ENCODE measurements around the gene MYO5C.
"Not testable (repeated sequence)": the region's sequence is repeated elsewhere in the genome, so short reads cannot be mapped to it uniquely, and the experiment has no call there.

Gene MYO5C

DNA sequence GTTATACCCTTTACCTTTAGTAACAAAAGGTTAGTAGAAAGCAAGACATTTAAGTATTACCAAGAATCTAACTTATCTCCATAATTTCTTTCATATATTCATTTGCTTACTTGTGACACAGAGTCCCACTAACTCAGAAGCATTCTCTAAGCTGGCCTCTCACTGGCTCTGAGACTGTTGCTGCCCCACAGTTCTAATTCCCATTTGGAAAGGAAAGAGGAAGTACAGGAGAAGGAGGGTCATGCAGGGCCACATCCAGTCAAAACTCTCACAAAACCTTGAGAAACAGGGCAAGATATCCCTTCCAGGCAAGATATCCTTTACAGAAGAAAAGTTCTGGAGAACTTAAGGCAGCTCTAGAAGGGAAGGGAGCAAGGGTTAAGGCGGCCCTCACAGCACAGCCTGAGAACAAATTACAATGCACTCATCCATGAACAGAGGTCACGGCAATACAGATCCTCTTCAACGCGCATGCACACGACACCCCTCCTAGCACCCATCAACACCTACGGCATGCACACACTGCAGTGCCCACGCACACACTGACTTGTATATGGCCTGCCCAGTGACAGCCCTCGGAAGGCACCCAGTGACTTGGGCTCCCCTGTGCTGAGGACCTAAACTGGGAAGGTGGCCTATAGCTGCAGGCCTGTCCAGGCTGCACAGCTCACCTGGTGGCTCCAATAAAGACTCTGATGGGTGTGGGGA lies 13.0 kb upstream of the MYO5C start:
- DNase-seq (ENCODE audit: low read depth), result no peak

DNA sequence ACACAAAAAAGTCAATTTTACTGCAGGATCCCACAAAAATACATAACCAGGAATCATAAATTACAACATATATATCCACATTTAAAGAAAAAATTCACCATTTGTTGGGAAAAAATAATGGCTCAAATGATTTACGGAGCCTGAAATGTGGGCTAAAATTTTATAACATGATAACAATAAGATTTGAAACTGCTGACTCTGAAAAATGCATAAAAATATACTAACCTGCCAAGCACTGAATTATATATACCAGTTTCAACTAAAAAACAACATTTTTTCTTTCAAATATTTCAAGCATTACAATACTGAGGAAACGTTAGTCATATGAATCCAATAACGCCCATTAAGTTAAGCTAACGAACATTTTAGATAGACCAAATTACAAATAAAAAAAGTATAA lies 12.2 kb upstream of the MYO5C start:
- DNase-seq (ENCODE audit: low read depth), result no peak

DNA sequence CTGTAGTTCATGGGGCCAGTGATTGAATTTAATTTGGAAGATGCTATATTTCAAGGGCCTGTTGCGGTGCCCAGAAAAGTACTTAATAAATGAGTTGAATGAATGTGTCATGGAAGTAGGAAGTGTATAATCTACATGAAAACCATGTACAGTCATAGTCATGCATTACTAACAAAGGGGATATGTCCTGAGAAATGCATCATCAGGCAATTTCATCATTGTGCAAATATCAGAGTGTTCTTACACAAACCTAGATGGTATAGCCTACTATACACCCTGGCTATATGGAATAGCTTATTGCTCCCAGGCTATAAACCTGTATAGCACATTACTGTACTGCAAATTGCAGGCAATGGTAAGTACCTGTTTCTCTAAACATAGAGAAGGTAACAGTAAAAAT lies 10.7 kb upstream of the MYO5C start:
- DNase-seq (ENCODE audit: low read depth), result no peak

DNA sequence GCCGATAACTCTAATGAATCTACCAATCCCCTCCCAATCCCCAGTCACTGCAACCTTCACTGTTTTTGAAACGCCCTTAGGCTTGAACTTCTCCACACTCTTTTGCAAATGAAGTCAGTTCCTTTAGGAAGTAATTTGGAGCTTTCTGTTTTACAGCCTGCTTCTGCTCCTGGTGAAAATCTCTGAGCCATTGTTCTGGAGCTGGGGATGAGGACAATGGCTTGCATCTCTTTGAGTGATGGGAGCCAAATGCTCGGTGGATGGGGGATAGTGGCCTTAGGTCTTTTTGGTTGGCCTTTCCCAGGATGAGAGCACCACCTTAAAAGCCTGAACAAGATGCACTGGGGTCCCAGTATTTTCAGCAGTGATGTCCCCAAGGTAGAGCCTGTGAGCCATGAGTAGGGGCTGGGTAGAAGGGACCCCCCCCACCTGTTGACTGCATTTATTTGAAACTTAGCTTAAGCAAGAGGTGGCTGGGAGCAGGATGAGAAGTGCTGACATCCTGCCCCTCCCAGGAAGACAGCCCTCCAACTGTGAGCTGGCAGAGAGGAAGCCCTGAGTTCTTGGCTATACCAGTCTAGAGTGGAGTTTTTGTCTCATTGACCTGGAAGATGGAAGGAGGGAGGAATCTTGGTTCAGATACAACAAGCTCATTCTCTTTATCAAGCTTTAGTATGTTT lies 7.6 kb upstream of the MYO5C start:
- DNase-seq (ENCODE audit: low read depth), result no peak

DNA sequence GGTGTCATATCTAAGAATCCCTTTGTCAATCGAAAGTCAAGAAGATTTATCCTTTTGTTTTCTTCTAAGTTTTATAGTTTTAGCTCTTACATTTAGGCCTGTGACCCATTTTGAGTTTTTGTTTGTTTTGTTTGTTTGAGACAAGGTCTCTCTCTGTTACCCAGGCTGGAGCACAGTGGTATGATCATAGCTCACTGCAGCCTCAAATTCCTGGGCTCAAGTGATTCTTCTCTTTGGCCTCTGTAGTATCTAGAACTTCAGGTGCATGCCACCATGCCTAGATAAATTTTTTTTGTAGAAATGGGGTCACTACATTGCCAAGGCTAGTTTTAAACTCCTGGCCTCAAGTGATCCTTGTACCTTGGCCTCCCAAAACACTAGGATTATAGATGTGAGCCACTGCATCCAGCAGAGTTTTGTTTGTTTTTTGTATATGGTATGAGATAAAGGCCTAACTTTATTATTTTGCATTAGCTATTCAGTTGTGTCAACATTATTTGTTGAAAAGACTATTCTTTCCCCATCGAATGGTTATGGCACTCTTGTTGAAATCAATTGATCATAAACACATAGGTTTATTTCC lies 5.8 kb upstream of the MYO5C start:
- DNase-seq (ENCODE audit: low read depth), result no peak

DNA sequence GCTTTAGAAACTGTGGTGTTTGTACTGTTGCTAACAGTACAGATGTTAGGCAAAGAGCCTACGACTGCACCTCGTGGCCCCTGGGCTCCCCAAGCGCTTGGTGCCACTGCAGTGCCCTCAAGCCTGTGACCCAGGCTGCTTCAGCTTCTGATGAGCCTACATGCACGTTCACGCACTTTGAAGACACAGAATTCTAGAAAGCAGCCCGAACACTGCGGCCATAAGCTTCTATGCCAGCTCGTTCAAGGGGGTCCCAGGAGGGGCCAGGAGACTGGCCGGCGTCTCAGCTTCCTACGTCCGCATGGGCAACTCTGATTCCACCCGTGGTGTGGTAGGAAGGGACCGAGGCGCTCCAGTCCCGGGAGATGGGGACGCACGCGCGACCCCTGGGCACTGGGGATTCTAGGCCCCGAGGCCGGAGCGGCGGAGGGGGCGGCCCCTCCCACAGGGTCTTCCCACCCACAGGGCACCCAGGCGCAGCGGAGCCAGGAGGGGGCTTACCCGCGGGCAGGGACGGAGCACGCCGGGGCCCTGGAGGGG lies 653 bp downstream of the MYO5C start:
- DNase-seq (ENCODE audit: low read depth), result no peak

DNA sequence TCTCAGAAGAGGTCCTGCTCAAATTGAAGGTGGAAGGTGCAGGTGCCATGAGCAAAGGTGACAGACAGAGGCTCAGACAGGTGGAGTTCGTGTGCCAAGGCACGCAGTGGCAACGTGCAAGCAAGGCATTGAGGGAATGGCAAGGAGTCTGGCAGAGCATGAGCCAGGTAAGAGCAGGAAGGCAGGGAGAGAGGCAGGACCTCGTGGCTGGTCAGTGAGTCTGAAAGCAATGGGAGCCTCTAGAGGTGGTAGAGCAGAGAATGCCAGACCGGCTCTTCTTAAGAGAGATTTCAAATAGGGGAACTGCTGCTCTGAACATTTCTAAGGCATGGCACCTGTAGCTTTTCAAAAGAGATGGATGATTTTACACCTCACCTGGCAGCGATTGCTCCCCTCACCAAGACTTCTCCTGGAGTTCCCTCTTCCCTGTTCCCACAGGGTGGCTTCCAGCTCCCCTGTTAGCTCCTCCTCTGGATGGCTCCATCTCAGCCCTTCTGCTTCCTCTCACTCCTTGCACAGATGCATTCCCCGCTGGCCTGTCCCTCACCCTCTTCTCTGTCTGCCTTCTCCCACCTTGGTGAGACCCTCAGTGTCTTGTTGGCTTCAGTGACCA lies 2.7 kb downstream of the MYO5C start:
- DNase-seq (ENCODE audit: low read depth), result no peak

DNA sequence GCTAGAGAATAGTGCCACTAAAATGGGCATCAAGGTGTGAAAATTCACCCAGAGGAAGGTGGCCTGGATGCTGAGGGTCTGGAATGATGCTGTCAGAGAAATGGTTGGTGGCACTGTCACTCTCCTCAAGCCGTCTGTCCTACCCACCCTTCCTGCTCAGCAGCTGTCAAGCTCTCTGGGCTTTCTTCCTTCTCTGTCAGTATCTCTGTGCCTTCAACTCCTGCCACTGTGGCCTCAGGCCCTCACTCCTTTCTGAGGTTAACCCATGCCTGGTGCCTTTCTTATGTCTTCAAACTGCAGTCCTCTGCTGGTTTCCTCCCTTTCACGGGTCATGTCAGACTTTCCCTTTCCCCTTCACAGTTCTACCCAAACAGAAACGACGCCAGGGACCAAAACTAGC lies 4.4 kb downstream of the MYO5C start:
- DNase-seq (ENCODE audit: low read depth), result no peak

DNA sequence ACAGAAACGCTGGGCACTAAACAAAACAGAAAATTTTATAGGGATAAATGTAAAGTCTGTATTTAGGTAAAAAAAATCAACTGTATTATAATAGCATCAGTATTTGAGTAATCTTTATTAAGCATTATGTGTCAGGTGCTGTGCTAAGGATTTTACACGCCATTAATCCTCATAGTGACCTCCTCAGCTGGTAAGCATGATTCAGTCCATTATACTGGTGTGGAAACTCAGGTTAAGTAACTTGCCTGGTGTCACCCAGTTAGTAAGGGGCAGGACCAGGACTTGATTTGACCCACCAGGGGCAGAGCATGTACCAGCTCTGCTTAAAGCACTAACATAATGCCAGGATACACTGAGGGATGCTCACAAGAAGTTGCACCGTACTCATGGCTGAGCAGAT lies 4.8 kb downstream of the MYO5C start:
- no peak for DNase-seq (ENCODE audit: low read depth)

DNA sequence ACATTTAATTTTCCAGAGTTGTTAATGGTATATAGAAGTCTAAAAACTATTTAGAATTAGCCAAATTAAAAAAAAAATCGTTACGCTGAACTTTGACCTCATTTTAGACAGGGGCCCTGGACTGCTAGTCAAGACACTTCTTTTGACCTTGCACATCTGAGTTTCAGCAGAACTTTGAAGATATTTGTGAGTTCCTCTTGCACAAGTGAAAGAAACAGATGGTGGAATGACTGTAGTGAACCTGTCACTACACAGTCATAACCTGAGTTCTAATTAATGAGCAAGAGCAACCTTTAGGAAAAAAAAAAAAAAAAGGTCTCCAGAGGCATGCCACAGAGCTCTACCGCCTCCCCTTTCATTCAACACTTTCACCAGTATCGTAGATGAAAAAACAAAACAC lies 5.3 kb downstream of the MYO5C start:
- DNase-seq (ENCODE audit: low read depth), result no peak

DNA sequence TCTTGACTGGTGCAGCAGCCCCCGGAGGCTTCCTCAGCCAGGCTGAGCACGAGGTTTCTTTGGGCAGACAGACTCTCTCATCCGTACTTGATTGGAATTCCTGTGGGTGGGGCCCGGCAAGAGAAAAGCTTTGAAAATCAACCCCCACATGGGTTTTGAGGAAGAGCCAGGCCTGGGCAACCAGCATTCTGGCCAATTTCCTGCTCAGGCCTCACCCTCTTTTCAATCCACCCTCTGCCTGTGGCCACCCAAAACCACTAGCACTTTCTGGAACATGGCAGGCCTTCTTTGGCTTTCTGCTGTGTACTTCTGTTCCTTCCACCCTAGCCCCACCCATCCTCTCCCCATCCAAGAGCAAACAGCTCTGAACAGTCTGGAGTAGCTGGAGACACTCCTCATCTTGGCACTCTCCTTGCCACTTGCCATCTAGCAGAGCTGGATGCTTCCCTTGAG lies 5.9 kb downstream of the MYO5C start:
- no peak for DNase-seq (ENCODE audit: low read depth)

DNA sequence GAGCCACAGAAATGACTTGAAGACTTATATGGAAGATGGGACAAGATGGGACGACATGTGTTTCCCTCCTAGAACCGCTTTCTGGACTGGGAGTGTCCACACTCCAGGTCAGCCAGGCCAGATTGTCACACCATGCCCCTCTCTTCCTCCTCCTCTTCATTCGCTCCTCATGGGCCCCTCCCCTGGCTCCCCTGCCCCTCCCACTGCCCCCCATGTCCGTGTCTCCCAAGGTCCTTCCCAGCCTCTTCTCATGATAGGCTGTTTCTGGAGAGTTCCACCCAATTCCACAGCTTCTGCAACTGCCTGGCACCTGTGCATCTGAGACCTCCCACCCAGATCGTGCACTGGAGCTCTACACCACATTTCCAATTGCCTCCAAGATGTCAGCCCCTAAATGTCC lies 6.6 kb downstream of the MYO5C start:
- no peak for DNase-seq (ENCODE audit: low read depth)

DNA sequence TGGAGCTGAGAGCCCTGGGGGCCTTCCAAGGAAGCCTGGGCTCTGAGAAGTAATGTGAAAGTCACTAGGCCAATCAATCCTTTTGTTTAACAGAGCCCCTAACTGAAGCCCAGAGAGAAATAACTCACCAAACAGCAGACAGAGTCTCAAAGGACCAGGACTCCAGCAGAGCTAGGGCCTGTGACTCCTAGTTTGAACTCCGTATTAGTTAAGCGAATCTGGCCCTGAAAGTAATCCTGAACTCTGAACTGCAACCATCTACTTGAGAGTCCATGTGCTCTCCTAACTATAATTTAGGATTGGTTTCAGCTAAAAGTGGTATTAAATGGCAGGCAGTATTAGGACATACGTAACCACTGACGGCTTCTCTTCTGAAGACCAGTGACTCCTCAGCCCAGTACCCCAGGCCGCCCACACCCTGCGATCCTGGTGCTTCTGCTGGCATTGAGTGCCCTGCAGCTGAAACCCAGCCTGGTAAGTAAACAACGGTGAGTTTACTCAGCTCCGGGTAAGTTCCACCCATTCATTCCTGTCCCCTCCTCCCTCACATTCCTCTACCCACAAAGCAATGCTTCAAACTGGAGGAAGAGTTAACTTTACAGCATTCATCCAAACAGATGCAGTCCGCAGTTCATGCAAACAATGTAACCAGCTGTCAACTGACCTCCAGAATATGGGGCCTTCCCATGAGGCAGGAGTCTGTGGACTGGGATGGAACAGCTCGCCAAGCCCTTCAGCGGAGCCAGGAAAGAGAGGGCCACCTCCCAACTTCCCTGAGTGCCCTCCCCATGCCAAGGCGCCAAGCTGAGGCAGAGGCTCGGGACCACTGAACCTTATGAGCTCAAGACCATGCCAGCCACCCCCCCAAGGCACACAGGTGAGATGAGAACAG lies 7.3 kb downstream of the MYO5C start:
- no peak for DNase-seq (ENCODE audit: low read depth)

DNA sequence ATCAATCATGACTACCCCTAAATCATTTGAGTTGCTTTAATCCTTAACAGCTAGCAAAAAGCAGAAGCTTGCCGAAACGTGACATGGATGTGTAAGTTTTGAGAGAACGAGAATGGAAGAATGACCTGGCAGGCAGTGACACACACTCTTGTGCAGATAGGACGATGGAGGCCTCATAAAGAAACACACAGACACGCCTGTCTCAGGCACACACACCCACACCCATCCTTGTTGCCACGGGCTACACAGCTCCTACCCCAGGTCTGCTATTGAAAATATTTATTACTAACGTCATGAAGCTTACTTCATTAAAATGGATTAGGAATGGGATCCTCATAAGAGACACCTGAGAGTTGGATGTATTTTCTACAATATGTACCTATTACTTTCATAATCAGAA lies 8.5 kb downstream of the MYO5C start:
- DNase-seq (ENCODE audit: low read depth), result no peak

DNA sequence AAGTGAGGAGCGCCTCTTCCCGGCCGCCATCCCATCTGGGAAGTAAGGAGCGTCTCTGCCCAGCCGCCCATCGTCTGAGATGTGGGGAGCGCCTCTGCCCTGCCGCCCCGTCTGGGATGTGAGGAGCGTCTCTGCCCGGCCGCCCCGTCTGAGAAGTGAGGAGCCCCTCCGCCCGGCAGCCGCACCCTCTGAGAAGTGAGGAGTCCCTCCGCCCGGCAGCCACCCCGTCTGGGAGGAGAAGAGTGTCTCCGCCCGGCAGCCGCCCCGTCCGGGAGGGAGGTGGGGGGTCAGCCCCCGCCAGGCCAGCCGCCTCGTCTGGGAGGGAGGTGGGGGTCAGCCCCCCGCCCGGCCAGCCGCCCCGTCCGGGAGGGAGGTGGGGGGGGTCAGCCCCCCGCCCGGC lies 9.7 kb downstream of the MYO5C start:
- DNase-seq (ENCODE audit: low read depth), result not testable (repeated sequence)

DNA sequence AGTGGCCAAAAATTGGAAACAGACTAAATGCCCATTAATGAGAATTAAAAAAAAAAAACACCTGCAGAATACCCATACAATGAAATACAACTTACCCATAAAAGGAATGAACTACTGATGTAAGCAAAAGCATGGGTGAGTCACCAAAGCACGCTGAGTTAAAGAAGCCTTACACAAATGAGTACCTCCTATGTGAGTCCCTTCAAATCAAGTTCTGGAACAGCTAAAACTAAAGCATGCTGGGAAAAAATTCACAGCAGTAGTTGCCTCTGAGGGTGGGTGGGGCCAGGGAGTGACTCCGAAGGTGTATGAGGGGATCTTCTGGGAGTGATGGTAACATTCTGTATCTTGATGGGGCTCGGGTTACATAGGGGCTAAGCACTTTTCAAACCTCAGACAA lies 11.4 kb downstream of the MYO5C start:
- DNase-seq (ENCODE audit: low read depth), result no peak

DNA sequence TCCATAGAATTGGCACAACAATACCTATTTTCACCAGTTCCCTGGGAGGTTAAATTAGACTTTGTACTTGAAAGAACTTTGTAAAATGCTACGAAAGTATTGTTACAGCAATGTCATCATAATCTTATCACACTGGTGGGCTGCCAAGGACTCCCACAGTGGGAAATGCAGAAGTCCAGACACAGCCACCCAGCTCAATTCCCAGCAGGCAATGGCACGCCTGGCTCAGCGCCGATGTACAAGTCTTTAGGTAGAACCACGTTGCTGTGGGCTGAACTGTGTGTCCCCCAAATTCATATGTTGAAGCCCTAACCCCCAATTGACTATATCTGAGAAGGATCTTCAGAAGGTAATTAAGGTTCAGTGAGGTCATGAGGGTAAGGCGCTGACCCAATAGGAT lies 12.3 kb downstream of the MYO5C start:
- no peak for DNase-seq (ENCODE audit: low read depth)

DNA sequence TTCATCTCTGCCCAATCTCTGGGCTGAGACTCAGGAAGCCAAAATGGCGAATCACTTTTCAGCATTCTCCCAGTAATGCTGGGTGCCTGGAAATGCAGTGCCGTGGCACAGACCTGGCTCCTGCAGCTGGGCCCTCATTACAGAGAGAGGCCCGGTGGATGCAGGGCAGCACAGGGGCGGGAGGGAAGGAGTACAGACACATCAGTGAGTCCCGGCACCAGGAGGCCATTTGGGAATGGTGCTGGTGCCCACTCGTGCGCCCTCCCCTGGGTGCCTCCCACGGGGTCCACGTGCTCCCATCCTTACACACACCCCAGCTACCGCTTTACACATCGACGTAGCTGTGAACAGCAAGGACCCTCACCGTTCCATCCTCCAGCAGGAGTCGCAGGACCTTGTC lies 13.2 kb downstream of the MYO5C start:
- DNase-seq (ENCODE audit: low read depth), result no peak

DNA sequence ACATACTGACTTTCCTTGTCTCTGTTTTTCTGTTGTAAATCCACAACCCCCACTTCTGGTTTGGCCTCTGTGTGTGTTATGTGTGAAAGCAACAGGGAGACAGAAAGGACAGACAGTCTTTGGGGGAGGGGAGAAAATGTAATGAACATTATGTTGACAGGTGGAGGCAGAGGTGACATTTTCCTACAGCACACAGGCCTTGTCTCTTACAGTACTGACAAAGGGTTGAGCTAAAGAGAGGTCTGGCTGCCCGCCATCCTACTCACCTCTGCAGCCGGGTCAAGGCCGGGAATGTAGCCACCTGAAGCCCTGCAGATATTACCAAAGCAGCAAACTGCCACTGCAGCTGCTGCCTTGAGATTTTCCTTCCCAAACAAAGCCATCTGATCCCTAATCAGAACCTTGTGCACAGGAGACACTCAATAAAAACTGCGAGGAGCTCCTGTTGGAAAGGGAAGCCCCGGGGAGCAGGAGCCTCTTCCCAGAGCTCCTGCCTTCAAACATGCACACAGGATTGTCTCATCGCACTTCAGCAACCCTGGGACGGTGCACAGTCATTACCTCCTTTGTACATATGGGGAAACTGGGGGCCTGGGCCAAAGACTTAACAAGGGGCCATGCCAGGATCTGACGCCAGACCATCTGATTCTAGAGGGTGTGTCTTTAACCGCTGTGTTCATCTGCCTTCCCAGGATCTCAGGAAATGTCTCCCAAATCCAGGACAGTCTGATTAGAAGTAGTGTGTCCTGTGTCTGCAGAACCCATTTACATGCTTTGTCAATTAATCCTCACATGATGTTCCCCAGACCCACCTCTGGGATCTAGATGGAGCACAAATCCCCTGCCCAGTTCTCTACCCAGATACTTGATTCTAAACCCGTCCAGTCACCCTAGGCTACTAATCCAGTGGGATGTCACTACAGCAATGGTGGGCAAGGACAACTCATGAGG lies 14.2 kb downstream of the MYO5C start:
- no peak for DNase-seq (ENCODE audit: low read depth)

DNA sequence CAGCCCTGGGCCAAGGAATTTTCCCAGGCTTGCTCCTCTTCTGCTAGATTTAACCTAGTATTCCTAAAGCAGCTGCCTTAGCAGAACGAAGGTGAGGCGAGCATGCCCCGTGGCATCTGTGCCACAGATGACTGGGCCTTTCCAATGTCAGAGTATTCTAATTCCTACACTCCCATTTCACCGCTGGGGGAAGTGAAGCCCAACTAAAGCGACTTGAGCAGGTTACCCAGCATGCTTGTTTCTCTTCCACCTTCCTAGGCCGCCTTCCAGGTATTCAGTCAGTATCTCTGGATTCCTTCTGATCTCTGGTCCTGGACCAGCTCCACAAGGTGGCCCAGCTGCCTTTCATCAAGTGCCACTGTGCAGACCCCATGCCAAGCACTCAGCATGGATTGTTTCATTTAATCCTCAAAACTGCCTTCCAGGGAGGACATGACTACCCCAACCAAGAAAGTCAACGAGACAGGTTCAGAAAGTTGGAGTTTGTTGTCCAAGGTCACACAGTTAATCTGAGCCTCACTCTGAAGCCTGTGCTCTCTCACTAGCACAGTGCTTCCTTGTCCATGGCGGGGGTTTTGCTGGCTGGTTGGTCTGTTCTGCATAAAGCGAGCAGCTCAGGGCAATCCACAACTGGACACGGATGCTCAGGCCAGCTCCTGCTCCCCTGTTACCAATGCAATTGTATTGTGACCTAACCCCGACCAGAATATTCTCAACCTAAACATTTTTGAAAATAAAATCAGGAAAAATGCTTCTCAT lies 15.1 kb downstream of the MYO5C start:
- DNase-seq (ENCODE audit: low read depth), result no peak

All from stimulated activated CD8-positive, alpha-beta memory T cell treated with anti-CD3 and anti-CD28 coated beads, Interleukin-15, amount 100 ng/mL, for 1 hour (primary cell).